ENCODE measurements around the gene FAM114A1. TPM values are rescaled to one million over a fixed set of nuclear protein-coding genes. Genes with fewer than 3 reads are reported as not detected.

The FAM114A1 gene
- total and polyA plus RNA-seq, 2 experiments from 2014 or later, result 13.0 to 14.5 TPM

DNA sequence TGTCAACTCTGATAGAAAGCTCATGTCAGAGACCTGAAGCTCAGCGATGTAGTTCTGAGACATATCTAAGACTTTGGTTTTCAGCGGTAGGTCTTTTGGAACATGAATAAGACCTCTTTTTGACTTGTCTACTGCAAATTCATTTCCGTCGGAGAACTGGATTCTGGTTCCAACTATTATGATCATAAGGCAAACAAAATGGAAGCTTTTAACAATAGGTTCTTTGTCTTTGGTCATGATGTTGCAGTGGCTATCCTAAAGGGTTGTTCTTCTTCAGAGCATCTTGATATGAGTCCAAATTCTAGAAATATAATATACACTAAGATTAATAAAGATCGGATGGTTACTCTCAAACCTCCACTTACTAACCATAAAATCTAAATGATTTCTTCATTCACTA lies 38.4 kb upstream of the FAM114A1 start:
- H3K27ac ChIP-seq (ENCODE audit: low read depth), result no peak overlapping the region

More for the DNA sequence above, 38.4 kb upstream of the FAM114A1 start:
- Mint-ChIP-seq H3K36me3 (ENCODE audit: low read depth) (no peaks in the 10 kb centered on the region), H3K4me3 (no peak overlapping the region), H3K27me3 (ENCODE audit: insufficient read depth, low read depth, poor library complexity) (no peaks in the 10 kb centered on the region), H3K9me3 (peaks cover 1% of the 10 kb centered on the region; the same call in 2 of the 3 replicates), H3K27ac (no peak overlapping the region), H3K4me1 (no peaks in the 10 kb centered on the region)
- TF ChIP-seq NANOG (IDR thresholded peaks at IDR 0.05; ENCODE audit: borderline replicate concordance) (no peak), POLR2AphosphoS5 (IDR thresholded peaks at IDR 0.05; ENCODE audit: low read depth) (no peak), CREB1 (CRISPR knock-in tag; IDR thresholded peaks at IDR 0.05; ENCODE audit: low read depth) (no peak), ZNF114 (CRISPR knock-in tag; IDR thresholded peaks at IDR 0.05) (no peak), EZH2phosphoT487 (IDR thresholded peaks at IDR 0.05; ENCODE audit: unreplicated experiment) (no peak), JUNB (IDR thresholded peaks at IDR 0.05; ENCODE audit: unreplicated experiment) (no peak)
- TF ChIP-seq, protein P1, sequence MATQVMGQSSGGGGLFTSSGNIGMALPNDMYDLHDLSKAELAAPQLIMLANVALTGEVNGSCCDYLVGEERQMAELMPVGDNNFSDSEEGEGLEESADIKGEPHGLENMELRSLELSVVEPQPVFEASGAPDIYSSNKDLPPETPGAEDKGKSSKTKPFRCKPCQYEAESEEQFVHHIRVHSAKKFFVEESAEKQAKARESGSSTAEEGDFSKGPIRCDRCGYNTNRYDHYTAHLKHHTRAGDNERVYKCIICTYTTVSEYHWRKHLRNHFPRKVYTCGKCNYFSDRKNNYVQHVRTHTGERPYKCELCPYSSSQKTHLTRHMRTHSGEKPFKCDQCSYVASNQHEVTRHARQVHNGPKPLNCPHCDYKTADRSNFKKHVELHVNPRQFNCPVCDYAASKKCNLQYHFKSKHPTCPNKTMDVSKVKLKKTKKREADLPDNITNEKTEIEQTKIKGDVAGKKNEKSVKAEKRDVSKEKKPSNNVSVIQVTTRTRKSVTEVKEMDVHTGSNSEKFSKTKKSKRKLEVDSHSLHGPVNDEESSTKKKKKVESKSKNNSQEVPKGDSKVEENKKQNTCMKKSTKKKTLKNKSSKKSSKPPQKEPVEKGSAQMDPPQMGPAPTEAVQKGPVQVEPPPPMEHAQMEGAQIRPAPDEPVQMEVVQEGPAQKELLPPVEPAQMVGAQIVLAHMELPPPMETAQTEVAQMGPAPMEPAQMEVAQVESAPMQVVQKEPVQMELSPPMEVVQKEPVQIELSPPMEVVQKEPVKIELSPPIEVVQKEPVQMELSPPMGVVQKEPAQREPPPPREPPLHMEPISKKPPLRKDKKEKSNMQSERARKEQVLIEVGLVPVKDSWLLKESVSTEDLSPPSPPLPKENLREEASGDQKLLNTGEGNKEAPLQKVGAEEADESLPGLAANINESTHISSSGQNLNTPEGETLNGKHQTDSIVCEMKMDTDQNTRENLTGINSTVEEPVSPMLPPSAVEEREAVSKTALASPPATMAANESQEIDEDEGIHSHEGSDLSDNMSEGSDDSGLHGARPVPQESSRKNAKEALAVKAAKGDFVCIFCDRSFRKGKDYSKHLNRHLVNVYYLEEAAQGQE (IDR thresholded peaks at IDR 0.05; ENCODE audit: unreplicated experiment), result no peak
- TF ChIP-seq, protein P2, sequence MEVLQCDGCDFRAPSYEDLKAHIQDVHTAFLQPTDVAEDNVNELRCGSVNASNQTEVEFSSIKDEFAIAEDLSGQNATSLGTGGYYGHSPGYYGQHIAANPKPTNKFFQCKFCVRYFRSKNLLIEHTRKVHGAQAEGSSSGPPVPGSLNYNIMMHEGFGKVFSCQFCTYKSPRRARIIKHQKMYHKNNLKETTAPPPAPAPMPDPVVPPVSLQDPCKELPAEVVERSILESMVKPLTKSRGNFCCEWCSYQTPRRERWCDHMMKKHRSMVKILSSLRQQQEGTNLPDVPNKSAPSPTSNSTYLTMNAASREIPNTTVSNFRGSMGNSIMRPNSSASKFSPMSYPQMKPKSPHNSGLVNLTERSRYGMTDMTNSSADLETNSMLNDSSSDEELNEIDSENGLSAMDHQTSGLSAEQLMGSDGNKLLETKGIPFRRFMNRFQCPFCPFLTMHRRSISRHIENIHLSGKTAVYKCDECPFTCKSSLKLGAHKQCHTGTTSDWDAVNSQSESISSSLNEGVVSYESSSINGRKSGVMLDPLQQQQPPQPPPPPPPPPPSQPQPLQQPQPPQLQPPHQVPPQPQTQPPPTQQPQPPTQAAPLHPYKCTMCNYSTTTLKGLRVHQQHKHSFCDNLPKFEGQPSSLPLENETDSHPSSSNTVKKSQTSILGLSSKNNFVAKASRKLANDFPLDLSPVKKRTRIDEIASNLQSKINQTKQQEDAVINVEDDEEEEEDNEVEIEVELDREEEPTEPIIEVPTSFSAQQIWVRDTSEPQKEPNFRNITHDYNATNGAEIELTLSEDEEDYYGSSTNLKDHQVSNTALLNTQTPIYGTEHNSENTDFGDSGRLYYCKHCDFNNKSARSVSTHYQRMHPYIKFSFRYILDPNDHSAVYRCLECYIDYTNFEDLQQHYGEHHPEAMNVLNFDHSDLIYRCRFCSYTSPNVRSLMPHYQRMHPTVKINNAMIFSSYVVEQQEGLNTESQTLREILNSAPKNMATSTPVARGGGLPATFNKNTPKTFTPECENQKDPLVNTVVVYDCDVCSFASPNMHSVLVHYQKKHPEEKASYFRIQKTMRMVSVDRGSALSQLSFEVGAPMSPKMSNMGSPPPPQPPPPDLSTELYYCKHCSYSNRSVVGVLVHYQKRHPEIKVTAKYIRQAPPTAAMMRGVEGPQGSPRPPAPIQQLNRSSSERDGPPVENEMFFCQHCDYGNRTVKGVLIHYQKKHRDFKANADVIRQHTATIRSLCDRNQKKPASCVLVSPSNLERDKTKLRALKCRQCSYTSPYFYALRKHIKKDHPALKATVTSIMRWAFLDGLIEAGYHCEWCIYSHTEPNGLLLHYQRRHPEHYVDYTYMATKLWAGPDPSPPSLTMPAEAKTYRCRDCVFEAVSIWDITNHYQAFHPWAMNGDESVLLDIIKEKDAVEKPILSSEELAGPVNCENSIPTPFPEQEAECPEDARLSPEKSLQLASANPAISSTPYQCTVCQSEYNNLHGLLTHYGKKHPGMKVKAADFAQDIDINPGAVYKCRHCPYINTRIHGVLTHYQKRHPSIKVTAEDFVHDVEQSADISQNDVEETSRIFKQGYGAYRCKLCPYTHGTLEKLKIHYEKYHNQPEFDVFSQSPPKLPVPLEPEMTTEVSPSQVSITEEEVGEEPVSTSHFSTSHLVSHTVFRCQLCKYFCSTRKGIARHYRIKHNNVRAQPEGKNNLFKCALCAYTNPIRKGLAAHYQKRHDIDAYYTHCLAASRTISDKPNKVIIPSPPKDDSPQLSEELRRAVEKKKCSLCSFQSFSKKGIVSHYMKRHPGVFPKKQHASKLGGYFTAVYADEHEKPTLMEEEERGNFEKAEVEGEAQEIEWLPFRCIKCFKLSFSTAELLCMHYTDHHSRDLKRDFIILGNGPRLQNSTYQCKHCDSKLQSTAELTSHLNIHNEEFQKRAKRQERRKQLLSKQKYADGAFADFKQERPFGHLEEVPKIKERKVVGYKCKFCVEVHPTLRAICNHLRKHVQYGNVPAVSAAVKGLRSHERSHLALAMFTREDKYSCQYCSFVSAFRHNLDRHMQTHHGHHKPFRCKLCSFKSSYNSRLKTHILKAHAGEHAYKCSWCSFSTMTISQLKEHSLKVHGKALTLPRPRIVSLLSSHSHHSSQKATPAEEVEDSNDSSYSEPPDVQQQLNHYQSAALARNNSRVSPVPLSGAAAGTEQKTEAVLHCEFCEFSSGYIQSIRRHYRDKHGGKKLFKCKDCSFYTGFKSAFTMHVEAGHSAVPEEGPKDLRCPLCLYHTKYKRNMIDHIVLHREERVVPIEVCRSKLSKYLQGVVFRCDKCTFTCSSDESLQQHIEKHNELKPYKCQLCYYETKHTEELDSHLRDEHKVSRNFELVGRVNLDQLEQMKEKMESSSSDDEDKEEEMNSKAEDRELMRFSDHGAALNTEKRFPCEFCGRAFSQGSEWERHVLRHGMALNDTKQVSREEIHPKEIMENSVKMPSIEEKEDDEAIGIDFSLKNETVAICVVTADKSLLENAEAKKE (CRISPR knock-in tag; IDR thresholded peaks at IDR 0.05), result no peak
- TF ChIP-seq, protein P3, sequence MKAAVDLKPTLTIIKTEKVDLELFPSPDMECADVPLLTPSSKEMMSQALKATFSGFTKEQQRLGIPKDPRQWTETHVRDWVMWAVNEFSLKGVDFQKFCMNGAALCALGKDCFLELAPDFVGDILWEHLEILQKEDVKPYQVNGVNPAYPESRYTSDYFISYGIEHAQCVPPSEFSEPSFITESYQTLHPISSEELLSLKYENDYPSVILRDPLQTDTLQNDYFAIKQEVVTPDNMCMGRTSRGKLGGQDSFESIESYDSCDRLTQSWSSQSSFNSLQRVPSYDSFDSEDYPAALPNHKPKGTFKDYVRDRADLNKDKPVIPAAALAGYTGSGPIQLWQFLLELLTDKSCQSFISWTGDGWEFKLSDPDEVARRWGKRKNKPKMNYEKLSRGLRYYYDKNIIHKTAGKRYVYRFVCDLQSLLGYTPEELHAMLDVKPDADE (IDR thresholded peaks at IDR 0.05), result no peak
- Histone ChIP-seq H3K36me3 (ENCODE audit: insufficient read depth) (no peaks in the 10 kb centered on the region), H3F3A (replicated peaks; ENCODE audit: low read depth) (no peaks in the 10 kb centered on the region), H2AFZ (no peak overlapping the region), H4K20me1 (replicated peaks; ENCODE audit: insufficient read depth) (no peaks in the 10 kb centered on the region), H3K9me2 (ENCODE audit: insufficient read depth) (no peaks in the 10 kb centered on the region), H3K4me2 (no peak overlapping the region), H3K27me3 (ENCODE audit: insufficient read depth) (no peaks in the 10 kb centered on the region), H3K4me1 (ENCODE audit: insufficient read depth) (no peaks in the 10 kb centered on the region), H3K79me2 (replicated peaks; ENCODE audit: insufficient read depth) (no peaks in the 10 kb centered on the region), H3K4me3 (no peak overlapping the region)
- no peak for DNase-seq (ENCODE audit: low spot score)
- ATAC-seq, result no peak

Measured in GM23338 (cell line).